Neuron (in vitro differentiated cells): ENCODE data around the gene C10orf71.

Experiments used
- H2AFZ ChIP-seq: one replicate; pipeline ENCODE4 v1.6.1; 2013; ENCODE audit warnings: low read depth, mild to moderate bottlenecking, inconsistent platforms, low read length, moderate library complexity
- H3K27me3 ChIP-seq: one replicate; pipeline ENCODE4 v1.6.1; 2013; ENCODE audit warnings: low read length; ENCODE audit not compliant: insufficient read depth
- H3K36me3 ChIP-seq: one replicate; pipeline ENCODE4 v1.6.1; 2013; ENCODE audit warnings: low read length; ENCODE audit not compliant: insufficient read depth
- H3K4me1 ChIP-seq: one replicate; pipeline ENCODE4 v1.6.1; 2013; ENCODE audit warnings: low read length; ENCODE audit not compliant: insufficient read depth
- H3K4me3 ChIP-seq: 2 replicates; pipeline ENCODE4 v1.5.1; 2013; ENCODE audit warnings: mild to moderate bottlenecking, low read length, moderate library complexity
- H3K9me3 ChIP-seq: one replicate; pipeline ENCODE4 v1.6.1; 2013; ENCODE audit warnings: low read length

C10orf71 gene

DNA sequence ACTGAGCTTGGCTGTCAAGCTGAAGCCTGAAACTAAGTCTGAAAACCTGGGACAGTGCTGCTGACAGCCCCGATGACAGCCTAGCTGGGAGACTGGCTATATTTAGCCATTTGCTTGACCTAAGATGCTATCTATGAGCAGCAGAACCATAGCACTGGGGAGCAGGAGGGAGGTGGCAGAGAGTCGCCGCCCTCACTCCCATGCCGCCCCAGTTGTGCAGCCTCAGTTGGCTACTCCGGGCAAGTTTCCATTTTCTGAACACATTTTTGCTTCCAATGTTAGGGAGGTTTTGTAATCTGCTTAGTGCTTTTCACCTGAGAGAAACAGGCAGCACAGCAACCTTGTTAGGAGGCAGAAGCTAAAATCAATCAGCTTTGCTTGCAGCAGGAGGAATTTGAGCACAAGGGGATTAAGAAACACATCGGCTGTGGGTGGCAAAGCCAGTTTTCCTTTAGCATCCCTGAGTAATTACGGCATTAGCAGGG is 20.4 kb upstream of the C10orf71 start:
- Histone ChIP-seq H3K27me3 (peaks cover 7% of the 10 kb centered on the region), H3K36me3 (no peaks in the 10 kb centered on the region), H3K9me3 (no peaks in the 10 kb centered on the region), H2AFZ (no peak overlapping the region), H3K4me1 (no peaks in the 10 kb centered on the region), H3K4me3 (no peak overlapping the region)

DNA sequence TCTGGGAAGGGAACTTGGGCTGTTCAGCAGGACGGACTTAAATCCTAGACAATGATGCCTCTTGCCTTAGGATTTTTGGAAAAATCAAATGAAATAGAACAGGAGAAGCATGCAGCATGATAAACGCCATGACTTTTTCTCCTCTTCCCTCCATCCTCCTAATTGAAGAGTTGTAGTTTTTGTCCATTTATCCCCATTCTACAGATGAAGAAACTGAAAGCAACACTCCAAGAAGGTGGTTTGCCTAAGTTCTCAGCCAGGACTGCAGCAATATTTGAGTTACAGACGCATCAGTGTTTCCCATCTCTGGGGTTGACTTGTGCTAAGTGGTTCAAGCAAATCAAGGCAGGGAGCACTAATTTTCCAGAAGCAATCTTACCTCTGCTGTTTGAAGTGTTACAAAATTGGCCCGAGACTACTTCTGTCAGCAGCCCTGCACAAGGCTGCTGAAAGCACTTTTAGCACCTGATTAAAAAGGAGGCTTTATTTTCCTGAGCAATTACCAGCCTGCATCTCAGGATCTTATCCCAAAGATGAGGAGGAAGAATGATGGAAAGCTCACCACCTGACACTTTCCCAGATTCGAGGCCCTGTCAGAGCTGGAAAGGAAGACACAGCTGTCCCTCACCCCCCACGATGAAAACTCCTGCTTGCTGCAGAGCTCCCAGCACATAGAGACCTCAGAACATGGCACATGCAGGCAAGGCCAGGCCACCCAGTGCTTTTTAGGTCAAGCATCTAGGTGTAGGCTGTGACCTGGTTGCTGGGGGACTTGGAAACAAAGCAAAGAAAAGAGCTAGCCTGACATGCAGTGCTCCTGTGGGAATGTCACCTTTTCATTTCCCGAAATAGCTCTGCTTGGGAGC is 19.7 kb upstream of the C10orf71 start:
- no peak overlapping the region for H3K4me3 ChIP-seq
- H3K4me1 ChIP-seq = no peaks in the 10 kb centered on the region
- H3K27me3 ChIP-seq = peaks cover 7% of the 10 kb centered on the region
- no peaks in the 10 kb centered on the region for H3K36me3 ChIP-seq
- no peaks in the 10 kb centered on the region for H3K9me3 ChIP-seq
- H2AFZ ChIP-seq = no peak overlapping the region

DNA sequence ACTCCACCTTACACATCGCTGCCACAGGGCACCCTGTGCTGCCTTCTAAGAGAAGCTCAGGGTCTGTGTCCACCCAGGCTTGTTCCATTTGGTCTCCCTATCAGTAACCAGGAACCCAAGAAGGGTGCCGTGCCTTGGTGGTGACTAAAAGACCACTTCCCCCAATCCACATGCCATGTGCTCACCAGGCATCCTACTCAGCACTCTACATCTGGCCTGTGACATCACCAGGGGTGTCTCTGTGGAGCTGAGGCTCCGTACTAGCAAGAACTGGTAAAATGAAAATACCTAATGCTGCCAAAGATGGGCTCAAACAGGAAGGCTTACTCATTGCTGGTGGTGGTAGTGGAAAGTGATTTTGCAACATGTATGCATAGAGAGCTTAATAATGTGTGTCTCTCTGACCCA is 19.0 kb upstream of the C10orf71 start:
- H2AFZ ChIP-seq = no peak overlapping the region
- H3K27me3 ChIP-seq = peaks cover 7% of the 10 kb centered on the region
- H3K36me3 ChIP-seq = no peaks in the 10 kb centered on the region
- no peaks in the 10 kb centered on the region for H3K9me3 ChIP-seq
- H3K4me3 ChIP-seq = no peak overlapping the region
- no peaks in the 10 kb centered on the region for H3K4me1 ChIP-seq

DNA sequence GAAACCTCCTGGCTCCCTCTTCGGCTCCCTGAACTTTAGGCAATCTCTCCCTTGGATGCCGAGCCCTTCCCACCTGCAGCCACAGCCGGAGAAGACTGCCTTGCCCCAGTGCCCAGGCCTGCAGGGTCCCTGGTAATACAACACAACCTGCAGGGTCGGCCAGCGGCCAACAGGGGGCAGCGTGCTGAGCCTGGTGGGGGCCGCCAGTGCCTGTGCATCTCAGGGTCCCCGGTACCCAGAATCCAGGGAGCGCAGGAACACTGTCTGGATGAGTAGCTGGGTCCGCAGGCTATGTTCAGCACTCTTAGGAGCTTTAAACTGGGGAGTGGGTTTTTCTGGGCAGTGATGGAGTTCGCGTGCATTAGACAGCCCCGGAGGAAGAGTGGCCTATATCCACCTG is 17.5 kb upstream of the C10orf71 start:
- no peak overlapping the region for H3K4me3 ChIP-seq
- H2AFZ ChIP-seq = no peak overlapping the region
- H3K9me3 ChIP-seq = no peaks in the 10 kb centered on the region
- no peaks in the 10 kb centered on the region for H3K36me3 ChIP-seq
- H3K4me1 ChIP-seq = no peaks in the 10 kb centered on the region
- H3K27me3 ChIP-seq = no peaks in the 10 kb centered on the region

DNA sequence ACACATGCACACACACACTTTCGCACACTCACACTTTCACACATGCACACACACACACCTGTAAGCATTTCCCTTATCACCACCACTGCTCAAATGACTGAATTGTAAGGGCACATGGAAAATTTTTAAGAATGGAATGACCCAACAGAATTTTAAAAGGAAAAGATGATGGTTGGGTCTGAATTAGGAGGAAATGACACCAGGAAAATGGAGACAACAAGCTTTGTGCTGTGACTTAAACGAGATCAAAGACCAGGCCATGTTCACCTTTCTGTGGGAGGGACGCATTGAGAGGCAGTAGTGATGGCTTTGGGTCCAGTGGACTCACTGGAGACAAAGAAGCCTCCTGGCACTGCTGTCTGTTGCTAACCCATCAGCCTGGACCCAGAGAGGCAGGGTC is 16.7 kb upstream of the C10orf71 start:
- Histone ChIP-seq H3K36me3 (no peaks in the 10 kb centered on the region), H3K4me3 (no peak overlapping the region), H2AFZ (no peak overlapping the region), H3K4me1 (no peaks in the 10 kb centered on the region), H3K9me3 (no peaks in the 10 kb centered on the region), H3K27me3 (no peaks in the 10 kb centered on the region)

DNA sequence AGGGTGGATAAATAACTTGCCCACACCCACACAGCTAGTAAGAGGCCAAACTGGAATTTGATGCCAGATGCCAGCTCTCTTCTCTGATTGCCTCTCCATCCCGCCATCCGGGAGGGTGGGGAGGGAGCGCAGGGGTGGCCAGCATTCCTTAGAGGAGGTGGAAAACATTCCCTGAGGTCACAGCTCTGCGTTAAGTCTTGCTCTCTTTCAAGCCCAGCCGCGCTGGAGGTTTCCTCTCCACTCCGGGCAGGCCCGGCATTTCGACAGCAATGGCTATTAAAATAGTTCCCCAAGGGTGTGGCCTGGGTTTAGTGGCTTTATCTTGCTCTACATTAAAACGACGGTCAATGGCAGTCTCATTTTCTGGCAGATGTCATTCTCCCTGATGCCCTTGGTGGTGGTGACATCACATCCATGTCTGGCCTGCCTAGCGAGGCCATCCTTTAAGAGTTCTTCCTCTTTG is 16.1 kb upstream of the C10orf71 start:
- Histone ChIP-seq H3K9me3 (no peaks in the 10 kb centered on the region), H3K36me3 (no peaks in the 10 kb centered on the region), H3K27me3 (no peaks in the 10 kb centered on the region), H2AFZ (no peak overlapping the region), H3K4me1 (no peaks in the 10 kb centered on the region), H3K4me3 (no peak overlapping the region)

DNA sequence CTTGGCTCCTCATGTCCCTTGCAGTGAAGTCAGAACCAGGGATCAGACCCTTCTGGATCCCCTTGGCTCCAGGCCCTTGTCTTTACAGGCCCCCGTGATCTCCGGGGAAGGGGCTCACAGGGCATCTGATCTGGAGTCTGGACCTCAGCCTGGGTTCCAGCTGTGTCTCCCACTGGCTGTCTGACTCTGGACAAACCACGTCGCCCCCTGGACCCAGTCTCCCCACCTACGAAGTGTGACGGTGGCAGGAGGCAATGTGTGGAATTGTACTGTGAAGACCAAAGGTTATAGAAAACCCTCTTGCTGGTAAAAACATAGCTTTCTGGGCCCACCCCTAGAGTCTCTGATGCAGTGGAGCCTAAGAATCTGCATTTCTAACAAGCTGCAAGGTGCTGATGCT is 15.5 kb upstream of the C10orf71 start:
- no peaks in the 10 kb centered on the region for H3K36me3 ChIP-seq
- H3K4me3 ChIP-seq = no peak overlapping the region
- no peaks in the 10 kb centered on the region for H3K27me3 ChIP-seq
- H3K9me3 ChIP-seq = no peaks in the 10 kb centered on the region
- H3K4me1 ChIP-seq = no peaks in the 10 kb centered on the region
- H2AFZ ChIP-seq = no peak overlapping the region

DNA sequence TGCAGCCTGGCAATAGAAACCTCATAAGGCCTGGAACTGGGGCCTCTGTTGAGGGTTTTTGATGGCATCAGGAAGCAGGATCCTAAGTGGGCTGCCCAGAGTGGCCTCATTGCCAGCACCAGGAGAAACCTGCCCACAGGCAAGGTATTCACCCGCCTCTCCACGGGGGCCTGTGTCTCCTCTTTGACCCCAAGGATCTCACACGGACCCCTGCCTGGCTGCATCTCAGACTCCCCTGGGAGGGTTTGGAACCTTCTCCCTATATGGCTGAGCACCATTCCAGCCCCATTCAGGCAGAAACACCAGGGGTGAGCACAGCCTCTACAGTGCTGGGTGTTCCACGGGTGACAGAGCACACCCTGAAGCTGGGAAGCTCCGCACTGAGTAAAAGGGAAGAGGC is 14.6 kb upstream of the C10orf71 start:
- no peak overlapping the region for H2AFZ ChIP-seq
- H3K9me3 ChIP-seq = no peaks in the 10 kb centered on the region
- H3K36me3 ChIP-seq = no peaks in the 10 kb centered on the region
- H3K27me3 ChIP-seq = no peaks in the 10 kb centered on the region
- no peaks in the 10 kb centered on the region for H3K4me1 ChIP-seq
- H3K4me3 ChIP-seq = no peak overlapping the region

DNA sequence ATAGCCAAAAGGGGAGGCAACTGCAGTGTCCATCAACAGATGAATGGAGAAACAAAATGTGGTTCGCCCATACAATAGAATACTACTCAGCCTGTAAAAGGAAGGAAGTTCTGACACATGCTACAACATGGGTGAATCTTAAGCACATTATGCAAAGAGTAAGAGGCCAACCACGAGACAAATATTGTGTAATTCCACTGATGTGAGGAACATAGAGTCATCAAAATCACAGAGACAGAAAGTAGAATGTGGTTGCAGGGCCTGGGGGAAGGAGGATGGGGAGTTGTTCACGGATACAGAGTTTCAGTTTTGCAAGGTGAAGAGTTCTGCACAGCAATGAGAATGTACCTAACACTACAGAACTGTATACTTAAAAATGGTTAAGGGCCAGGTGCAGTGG is 13.7 kb upstream of the C10orf71 start:
- no peaks in the 10 kb centered on the region for H3K36me3 ChIP-seq
- no peaks in the 10 kb centered on the region for H3K27me3 ChIP-seq
- H3K4me1 ChIP-seq = no peaks in the 10 kb centered on the region
- no peaks in the 10 kb centered on the region for H3K9me3 ChIP-seq
- H3K4me3 ChIP-seq = no peak overlapping the region
- H2AFZ ChIP-seq = no peak overlapping the region

DNA sequence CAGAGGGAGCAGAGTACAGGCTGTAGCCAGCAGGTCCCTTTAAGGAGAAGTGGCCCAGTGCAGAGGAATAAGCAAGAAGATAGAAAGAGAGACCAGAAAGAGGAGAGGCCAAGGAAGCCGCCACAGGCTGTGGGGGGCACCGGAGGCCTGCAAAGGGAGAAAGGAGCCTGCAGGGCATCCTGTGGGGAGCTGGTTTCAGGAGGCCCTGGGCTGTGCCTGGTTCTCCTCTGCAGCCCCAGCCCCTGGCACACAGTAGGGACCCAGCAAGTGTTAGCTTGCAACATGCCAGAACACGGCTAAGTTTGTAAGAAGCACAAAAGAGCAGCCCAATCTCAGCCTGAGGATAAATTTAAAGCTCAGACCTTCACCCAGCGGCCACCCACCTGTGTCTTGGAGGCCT is 12.3 kb upstream of the C10orf71 start:
- Histone ChIP-seq H3K4me3 (no peak overlapping the region), H3K4me1 (no peaks in the 10 kb centered on the region), H3K27me3 (no peaks in the 10 kb centered on the region), H3K36me3 (no peaks in the 10 kb centered on the region), H2AFZ (no peak overlapping the region), H3K9me3 (no peaks in the 10 kb centered on the region)

DNA sequence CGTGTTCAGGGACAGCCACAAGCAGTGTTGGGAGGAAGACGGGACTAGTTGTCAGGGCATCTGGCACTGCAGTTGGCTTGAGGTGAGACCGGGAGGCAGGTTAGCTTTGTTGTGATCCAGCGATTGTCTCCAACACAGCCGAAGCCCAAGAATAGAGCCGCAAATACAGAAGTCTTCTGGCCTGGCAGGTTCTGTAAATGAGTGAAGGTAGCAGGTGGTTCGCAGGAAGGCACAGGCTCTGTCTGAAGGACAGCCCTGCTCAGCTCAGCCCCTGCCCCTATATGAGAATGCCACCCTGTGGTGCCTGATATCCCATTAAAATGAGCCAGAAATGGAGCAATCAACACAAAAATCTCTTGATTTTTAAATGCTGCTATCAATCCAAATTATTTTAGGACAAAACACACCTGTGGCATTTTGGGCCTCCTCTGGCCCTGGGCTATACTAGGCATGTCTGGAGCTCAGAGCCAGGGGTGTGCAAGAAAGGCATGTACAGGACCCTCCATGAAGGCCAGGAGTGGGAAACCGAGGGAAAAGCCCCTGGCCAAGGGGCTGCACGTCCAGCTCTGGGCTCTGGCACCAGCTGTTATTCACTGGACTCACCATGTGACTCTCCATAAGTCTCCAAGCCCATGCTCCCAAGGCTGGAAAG is 11.2 kb upstream of the C10orf71 start:
- Histone ChIP-seq H3K36me3 (no peaks in the 10 kb centered on the region), H3K27me3 (no peaks in the 10 kb centered on the region), H2AFZ (no peak overlapping the region), H3K9me3 (no peaks in the 10 kb centered on the region), H3K4me3 (no peak overlapping the region), H3K4me1 (no peaks in the 10 kb centered on the region)

DNA sequence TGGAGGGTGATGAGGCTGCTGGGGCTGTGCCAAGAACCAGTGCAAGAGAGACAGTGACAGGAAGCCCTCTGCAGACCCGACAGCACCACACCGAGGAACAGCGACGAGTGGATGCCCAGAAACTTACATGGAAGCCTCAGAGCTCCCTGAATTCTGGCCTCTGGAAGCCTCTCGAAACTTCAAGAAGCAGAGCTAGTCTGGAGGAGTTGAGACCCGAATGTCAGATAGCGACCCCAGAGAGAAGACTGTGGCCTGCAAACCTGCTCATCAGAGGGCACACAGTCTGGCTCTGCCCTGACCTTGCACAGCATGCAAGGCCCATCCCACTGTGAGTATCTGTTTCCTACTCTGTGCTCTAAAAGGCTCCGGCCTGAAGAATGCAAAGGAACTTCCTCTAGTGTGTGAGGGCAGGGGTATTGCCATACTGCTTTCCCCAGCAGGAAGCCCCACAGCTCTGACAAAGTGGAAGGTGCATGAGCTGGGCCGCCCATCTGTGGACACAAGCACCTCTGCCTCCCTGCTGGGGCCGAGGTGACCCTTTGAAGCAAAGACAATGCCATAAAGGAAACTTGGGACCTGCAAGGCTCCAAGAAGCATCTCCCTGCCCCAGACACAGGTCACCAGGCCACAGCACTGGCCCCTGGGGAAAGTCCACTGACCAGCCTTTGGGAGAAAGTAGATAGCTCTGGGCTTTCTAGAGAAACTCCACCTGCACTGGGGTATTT is 10.5 kb upstream of the C10orf71 start:
- no peaks in the 10 kb centered on the region for H3K9me3 ChIP-seq
- no peaks in the 10 kb centered on the region for H3K36me3 ChIP-seq
- no peaks in the 10 kb centered on the region for H3K27me3 ChIP-seq
- no peaks in the 10 kb centered on the region for H3K4me1 ChIP-seq
- H3K4me3 ChIP-seq = no peak overlapping the region
- no peak overlapping the region for H2AFZ ChIP-seq

DNA sequence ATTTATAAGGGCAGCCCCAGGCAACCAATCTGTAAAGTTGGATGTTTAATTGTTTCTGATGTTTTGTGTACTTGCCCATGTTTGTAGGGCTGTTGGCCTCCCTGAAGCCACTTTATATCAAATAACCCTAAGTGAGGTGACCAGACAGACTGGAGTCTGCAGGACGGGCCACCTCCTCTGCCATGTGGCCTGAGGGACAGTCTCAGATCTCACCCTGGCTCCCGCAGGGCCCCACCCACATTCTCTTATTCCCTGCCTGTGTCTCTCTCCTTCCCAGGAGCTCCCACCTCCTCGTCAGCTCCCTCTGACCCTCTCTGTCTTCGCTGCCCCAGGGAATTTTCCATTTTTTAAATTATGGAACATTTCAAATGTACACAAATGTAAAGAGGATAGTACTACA is 9.5 kb upstream of the C10orf71 start:
- no peaks in the 10 kb centered on the region for H3K36me3 ChIP-seq
- no peaks in the 10 kb centered on the region for H3K9me3 ChIP-seq
- H3K27me3 ChIP-seq = no peaks in the 10 kb centered on the region
- H3K4me1 ChIP-seq = no peaks in the 10 kb centered on the region
- H2AFZ ChIP-seq = no peak overlapping the region
- no peak overlapping the region for H3K4me3 ChIP-seq
